ENCODE measurements around the gene MVD. TPM values are rescaled to one million over a fixed set of nuclear protein-coding genes. Genes with fewer than 3 reads are reported as not detected.

The MVD gene
- total and polyA plus RNA-seq, 2 of the 13 experiments (the other 11 are each of a cell fraction or from before 2014, with no cell fraction given) = 28.1 to 187 TPM

DNA sequence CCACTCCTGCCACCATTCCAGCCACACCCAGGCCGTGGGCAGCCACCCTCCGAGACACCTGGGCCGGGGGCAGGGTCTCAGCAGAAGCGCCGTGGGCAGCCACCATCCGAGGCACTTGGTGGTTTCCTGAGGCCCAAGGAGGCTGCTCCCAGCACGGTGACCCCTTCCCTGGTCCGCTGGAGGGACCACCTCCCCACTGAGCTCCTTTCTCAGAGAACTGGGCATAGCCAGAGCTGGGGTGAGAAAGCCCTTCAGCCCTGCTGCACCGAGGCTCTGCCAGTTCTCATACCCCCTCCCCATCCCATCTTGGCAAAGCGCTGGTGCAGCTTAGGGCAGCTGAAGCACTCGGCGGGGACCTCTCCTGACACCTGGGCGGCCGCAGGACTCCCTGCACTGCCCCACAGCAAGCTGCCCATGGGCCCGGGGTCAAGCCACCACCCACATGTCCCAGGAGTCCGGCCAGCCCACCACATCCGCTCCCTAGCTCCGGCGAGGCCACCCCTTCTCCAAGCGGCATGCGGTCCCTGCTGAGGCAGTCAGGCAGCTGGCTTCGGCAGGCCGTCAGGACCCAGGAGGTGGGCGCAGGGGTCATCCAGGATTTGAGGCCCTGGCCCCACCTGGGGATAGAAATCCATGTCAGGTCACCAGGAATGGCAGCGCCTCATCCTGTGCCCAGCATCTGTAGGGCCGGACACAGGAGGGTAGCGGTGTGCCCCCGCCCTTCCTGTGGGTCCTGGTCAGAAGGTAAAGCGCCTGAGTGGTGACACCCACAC lies 10.7 kb downstream of the MVD start:
- no peak for FAIRE-seq
- Histone ChIP-seq H3K27me3 (ENCODE audit: control insufficient read depth in 1 of 2, insufficient read depth in 2 of 2, low read length in 2 of 2) (no peaks in the 10 kb centered on the region), H3K4me3 (replicated peaks in 1 of 3; ENCODE audit: insufficient read depth in 1 of 3, low read depth in 2 of 3, low read length in 3 of 3) (peak overlapping the region in 2 of 3 experiments; percentile 94 to 100; a peak in 4 of 6 replicates), H2AFZ (ENCODE audit: low read length) (no peak overlapping the region), H3K36me3 (replicated peaks in 1 of 2; ENCODE audit: control insufficient read depth in 1 of 2, insufficient read depth in 2 of 2, low read length in 2 of 2) (peaks cover 7 to 33% of the 10 kb centered on the region in 2 experiments), H3K4me2 (ENCODE audit: low read depth, low read length) (peak overlapping the region; percentile 97), H3K27ac (ENCODE audit: extremely low read length, insufficient read depth, low read length) (peak overlapping the region; percentile 88), H4K20me1 (ENCODE audit: insufficient read depth, low read length) (peaks cover 8% of the 10 kb centered on the region; the same call in 1 of the 2 replicates), H3K4me1 (ENCODE audit: insufficient read depth, low read length) (peaks cover 27% of the 10 kb centered on the region), H3K9ac (ENCODE audit: insufficient read depth, low read depth, low read length) (peak overlapping the region; percentile 86), H3K79me2 (ENCODE audit: insufficient read depth, low read length) (peaks cover 23% of the 10 kb centered on the region), H3K9me3 (ENCODE audit: low read length) (no peaks in the 10 kb centered on the region)
- in situ Hi-C loops (cut with HindIII; ENCODE audit: extremely low pct_ligation_motif_present, low pct_unique_long_range_greater_than_20kb) (no loop called here), intact Hi-C loops (cut with micrococcal nuclease; ENCODE audit: unreplicated experiment) (loop anchor here (2.0 to 5.0 kb wide), 2 partner anchors 33 to 55 kb away; no protein-coding TSS in a partner anchor)
- BruUV-seq (replicated peaks) = TSS peak; percentile 95
- POLR2A ChIA-PET = interaction anchor here (5.2 kb wide), 1 partner anchor 11 kb away, joined by 51 read pairs; the partner anchor contains the start of gene MVD
- CTCF ChIA-PET (ENCODE audit: low intra/inter-chr PET ratio, low total read pairs) = no interaction called here
- no peak for DNase-seq (ENCODE audit: low spot score)
- WGBS (ENCODE audit: low lambda C conversion rate) = 90% methylated on average over 15 of the region's 29 CpGs
- no peak for ATAC-seq
- no peak for TF ChIP-seq GPBP1L1 (CRISPR knock-in tag; IDR thresholded peaks at IDR 0.05)
- TF ChIP-seq ZNF572 (CRISPR knock-in tag; IDR thresholded peaks at IDR 0.05) = peak; percentile 20; the same call in 1 of the 2 replicates
- no peak for TF ChIP-seq RNF2 (conservative IDR thresholded peaks at IDR 0.05; ENCODE audit: low read depth)
- 0 out of 2 replicates have a peak, but pooled peaks have one; percentile 31 for TF ChIP-seq ZNF558 (CRISPR knock-in tag; IDR thresholded peaks at IDR 0.05; ENCODE audit: borderline replicate concordance)
- TF ChIP-seq SETDB1 (CRISPR knock-in tag; IDR thresholded peaks at IDR 0.05; ENCODE audit: borderline replicate concordance) = 0 out of 2 replicates have a peak, but pooled peaks have one; percentile 27
- TF ChIP-seq ZNF460 (CRISPR knock-in tag; IDR thresholded peaks at IDR 0.05; ENCODE audit: borderline replicate concordance) = 0 out of 2 replicates have a peak, but pooled peaks have one; percentile 1
- TF ChIP-seq PCBP1 (IDR thresholded peaks at IDR 0.05; ENCODE audit: borderline replicate concordance, low read depth, low read length) = 0 out of 2 replicates have a peak, but pooled peaks have one; percentile 2
- TF ChIP-seq ZNF326 (CRISPR knock-in tag; IDR thresholded peaks at IDR 0.05; ENCODE audit: borderline replicate concordance) = 0 out of 2 replicates have a peak, but pooled peaks have one; percentile 8
- TF ChIP-seq ZNF333 (CRISPR knock-in tag; IDR thresholded peaks at IDR 0.05; ENCODE audit: borderline replicate concordance) = peak; percentile 20; the same call in 1 of the 2 replicates
- no peak for TF ChIP-seq SALL2 (CRISPR knock-in tag; IDR thresholded peaks at IDR 0.05)
- 0 out of 2 replicates have a peak, but pooled peaks have one; percentile 24 for TF ChIP-seq ZNF879 (CRISPR knock-in tag; IDR thresholded peaks at IDR 0.05)
- TF ChIP-seq ZNF296 (CRISPR knock-in tag; conservative IDR thresholded peaks at IDR 0.05) = 0 out of 2 replicates have a peak, but pooled peaks have one; percentile 19
- TF ChIP-seq MTF2 (CRISPR knock-in tag; IDR thresholded peaks at IDR 0.05; ENCODE audit: borderline replicate concordance) = no peak
- 0 out of 2 replicates have a peak, but pooled peaks have one; percentile 35 for TF ChIP-seq RBFOX2 (IDR thresholded peaks at IDR 0.05; ENCODE audit: low read depth, low read length)
- TF ChIP-seq ZIK1 (CRISPR knock-in tag; IDR thresholded peaks at IDR 0.05; ENCODE audit: borderline replicate concordance, low read depth) = 0 out of 2 replicates have a peak, but pooled peaks have one; percentile 39
- peak; percentile 68; the same call in 1 of the 2 replicates for TF ChIP-seq ZXDC (CRISPR knock-in tag; IDR thresholded peaks at IDR 0.05)
- peak; percentile 23; the same call in 1 of the 2 replicates for TF ChIP-seq ZBTB38 (CRISPR knock-in tag; IDR thresholded peaks at IDR 0.05)
- 0 out of 2 replicates have a peak, but pooled peaks have one; percentile 70 for TF ChIP-seq GLI4 (CRISPR knock-in tag; IDR thresholded peaks at IDR 0.05; ENCODE audit: borderline replicate concordance)
- no peak for TF ChIP-seq LCORL (IDR thresholded peaks at IDR 0.05)
- no peak for TF ChIP-seq LCORL (CRISPR knock-in tag; IDR thresholded peaks at IDR 0.05)

Measured in HepG2 (cell line).